Thyroid gland (tissue), 4 donors: Measurements from ENCODE around the gene MZF1.

Experiments
- POLR2A ChIP-seq, 2 donors: fragments of 450-650 bp; IDR thresholded peaks; one replicate each; pipeline ENCODE4 v1.6.1; 2017; ENCODE audit warnings: antibody characterized with exemption in 2 of 2, mild to moderate bottlenecking in 2 of 2, moderate library complexity in 1 of 2
- TF ChIP-seq, protein P1 (sequence below), 6 experiments: fragments of 200-600 bp in 3 of 6; fragments of 450-650 bp in 3 of 6; sonication (generic) in 3 of 6; IDR thresholded peaks; one replicate each; pipeline ENCODE4 v1.5.1; 2016 to 2019; ENCODE audit warnings: antibody characterized with exemption in 6 of 6, mild to moderate bottlenecking in 2 of 6, inconsistent platforms in 1 of 6, moderate library complexity in 1 of 6

DNA sequence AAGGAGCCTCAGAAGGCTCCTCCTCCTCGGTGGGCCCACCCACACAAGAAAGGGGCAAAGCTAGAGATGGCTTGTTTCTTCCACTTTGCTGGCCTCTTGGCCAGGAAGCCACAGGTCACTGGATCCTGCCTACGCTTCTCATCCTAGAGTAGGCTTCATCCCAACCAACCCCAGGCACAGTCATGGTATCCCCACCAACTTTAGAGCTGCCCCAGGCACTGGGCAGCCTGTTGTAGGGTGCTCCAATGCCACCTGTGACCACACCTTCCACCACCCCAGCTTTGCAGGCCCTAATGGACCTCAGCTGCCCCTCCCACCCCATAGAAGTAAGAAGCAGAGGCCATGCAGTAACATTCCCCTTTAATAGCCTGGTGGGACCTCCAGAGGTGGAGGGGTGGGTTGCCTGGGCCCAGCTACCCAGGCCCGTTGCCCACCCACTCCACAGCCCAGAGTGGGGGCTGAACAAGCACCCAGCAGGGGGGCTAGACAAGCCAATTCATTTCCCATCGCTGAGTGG lies 17.7 kb downstream of the MZF1 start:
- TF ChIP-seq POLR2A (IDR thresholded peaks at IDR 0.05), result no peak
- TF ChIP-seq, protein P1, sequence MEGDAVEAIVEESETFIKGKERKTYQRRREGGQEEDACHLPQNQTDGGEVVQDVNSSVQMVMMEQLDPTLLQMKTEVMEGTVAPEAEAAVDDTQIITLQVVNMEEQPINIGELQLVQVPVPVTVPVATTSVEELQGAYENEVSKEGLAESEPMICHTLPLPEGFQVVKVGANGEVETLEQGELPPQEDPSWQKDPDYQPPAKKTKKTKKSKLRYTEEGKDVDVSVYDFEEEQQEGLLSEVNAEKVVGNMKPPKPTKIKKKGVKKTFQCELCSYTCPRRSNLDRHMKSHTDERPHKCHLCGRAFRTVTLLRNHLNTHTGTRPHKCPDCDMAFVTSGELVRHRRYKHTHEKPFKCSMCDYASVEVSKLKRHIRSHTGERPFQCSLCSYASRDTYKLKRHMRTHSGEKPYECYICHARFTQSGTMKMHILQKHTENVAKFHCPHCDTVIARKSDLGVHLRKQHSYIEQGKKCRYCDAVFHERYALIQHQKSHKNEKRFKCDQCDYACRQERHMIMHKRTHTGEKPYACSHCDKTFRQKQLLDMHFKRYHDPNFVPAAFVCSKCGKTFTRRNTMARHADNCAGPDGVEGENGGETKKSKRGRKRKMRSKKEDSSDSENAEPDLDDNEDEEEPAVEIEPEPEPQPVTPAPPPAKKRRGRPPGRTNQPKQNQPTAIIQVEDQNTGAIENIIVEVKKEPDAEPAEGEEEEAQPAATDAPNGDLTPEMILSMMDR (IDR thresholded peaks at IDR 0.05), result no peak
